Measurements from ENCODE around the gene ATP6V0E1.

The ATP6V0E1 gene

DNA sequence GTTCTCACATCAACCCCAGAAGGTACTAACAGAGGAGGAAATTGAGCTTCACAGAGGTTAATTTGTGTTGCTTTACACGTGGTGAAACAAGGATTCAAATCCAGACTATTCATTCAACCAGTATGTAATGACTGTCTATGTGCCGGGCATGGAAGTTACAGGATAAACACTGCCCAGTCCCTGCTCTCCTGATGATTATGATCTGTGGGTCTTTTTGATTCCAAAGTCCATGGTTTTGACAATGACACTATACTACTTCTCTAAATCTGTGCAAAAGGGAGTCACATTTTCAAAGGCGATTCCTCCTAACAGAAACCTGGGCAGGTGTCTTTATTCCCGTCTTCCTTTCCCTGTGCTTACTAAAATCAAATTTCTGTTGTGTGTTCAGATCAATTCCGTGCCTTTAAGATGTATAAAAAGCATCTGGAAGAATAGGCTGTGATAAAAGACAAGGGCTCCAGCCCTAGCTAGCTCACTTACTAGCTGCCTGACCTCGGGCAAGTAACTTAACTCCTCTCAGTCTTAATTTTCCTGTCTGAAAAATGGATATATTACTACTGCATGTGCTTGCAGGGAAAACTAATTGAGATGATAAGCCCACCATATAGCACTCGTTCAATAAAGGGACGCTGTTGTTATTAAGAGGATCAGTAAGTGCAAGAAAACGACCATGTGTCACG lies 71.6 kb downstream of the ATP6V0E1 start:
- H3K4me3 ChIP-seq (replicated peaks; ENCODE audit: insufficient read depth, low read length), result peak overlapping the region; percentile 99
- H3K27ac ChIP-seq (replicated peaks), result no peak overlapping the region
- TF ChIP-seq POLR2AphosphoS5 (IDR thresholded peaks at IDR 0.05; ENCODE audit: low read depth), result no peak
- TF ChIP-seq SPI1 (IDR thresholded peaks at IDR 0.05; ENCODE audit: borderline replicate concordance, low read depth), result no peak
- no peak for TF ChIP-seq GABPA (IDR thresholded peaks at IDR 0.05; ENCODE audit: low read depth)
- TF ChIP-seq, protein P1, sequence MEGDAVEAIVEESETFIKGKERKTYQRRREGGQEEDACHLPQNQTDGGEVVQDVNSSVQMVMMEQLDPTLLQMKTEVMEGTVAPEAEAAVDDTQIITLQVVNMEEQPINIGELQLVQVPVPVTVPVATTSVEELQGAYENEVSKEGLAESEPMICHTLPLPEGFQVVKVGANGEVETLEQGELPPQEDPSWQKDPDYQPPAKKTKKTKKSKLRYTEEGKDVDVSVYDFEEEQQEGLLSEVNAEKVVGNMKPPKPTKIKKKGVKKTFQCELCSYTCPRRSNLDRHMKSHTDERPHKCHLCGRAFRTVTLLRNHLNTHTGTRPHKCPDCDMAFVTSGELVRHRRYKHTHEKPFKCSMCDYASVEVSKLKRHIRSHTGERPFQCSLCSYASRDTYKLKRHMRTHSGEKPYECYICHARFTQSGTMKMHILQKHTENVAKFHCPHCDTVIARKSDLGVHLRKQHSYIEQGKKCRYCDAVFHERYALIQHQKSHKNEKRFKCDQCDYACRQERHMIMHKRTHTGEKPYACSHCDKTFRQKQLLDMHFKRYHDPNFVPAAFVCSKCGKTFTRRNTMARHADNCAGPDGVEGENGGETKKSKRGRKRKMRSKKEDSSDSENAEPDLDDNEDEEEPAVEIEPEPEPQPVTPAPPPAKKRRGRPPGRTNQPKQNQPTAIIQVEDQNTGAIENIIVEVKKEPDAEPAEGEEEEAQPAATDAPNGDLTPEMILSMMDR (IDR thresholded peaks at IDR 0.05; ENCODE audit: insufficient read depth, low read length), result no peak
- TF ChIP-seq, protein P2, sequence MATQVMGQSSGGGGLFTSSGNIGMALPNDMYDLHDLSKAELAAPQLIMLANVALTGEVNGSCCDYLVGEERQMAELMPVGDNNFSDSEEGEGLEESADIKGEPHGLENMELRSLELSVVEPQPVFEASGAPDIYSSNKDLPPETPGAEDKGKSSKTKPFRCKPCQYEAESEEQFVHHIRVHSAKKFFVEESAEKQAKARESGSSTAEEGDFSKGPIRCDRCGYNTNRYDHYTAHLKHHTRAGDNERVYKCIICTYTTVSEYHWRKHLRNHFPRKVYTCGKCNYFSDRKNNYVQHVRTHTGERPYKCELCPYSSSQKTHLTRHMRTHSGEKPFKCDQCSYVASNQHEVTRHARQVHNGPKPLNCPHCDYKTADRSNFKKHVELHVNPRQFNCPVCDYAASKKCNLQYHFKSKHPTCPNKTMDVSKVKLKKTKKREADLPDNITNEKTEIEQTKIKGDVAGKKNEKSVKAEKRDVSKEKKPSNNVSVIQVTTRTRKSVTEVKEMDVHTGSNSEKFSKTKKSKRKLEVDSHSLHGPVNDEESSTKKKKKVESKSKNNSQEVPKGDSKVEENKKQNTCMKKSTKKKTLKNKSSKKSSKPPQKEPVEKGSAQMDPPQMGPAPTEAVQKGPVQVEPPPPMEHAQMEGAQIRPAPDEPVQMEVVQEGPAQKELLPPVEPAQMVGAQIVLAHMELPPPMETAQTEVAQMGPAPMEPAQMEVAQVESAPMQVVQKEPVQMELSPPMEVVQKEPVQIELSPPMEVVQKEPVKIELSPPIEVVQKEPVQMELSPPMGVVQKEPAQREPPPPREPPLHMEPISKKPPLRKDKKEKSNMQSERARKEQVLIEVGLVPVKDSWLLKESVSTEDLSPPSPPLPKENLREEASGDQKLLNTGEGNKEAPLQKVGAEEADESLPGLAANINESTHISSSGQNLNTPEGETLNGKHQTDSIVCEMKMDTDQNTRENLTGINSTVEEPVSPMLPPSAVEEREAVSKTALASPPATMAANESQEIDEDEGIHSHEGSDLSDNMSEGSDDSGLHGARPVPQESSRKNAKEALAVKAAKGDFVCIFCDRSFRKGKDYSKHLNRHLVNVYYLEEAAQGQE (IDR thresholded peaks at IDR 0.05; ENCODE audit: insufficient replicate concordance, low read depth), result no peak
- no peak for DNase-seq (ENCODE audit: low read depth in 1 of 2, low spot score in 1 of 2)
- no peaks in the 10 kb centered on the region for H3K27me3 ChIP-seq (ENCODE audit: insufficient read depth, poor library complexity, severe bottlenecking)

DNA sequence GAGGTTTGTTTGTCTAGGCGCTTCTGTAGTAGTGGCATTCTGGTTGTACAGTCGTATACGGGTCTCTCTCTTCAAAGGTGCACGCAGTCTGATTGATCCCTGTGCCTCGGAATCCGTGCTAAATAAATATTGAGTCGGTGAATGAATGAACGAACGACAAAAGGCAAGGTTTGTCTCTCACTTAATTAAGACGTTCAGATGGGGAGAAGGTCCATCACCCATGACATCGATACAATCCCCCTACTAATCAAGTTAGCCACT lies 72.1 kb downstream of the ATP6V0E1 start:
- H3K27ac ChIP-seq (replicated peaks), result no peak overlapping the region
- TF ChIP-seq SPI1 (IDR thresholded peaks at IDR 0.05; ENCODE audit: borderline replicate concordance, low read depth) (no peak), POLR2AphosphoS5 (IDR thresholded peaks at IDR 0.05; ENCODE audit: low read depth) (no peak), GABPA (IDR thresholded peaks at IDR 0.05; ENCODE audit: low read depth) (no peak)
- TF ChIP-seq, protein P1 (IDR thresholded peaks at IDR 0.05; ENCODE audit: insufficient read depth, low read length), result no peak
- TF ChIP-seq, protein P2 (IDR thresholded peaks at IDR 0.05; ENCODE audit: insufficient replicate concordance, low read depth), result no peak
- H3K27me3 ChIP-seq (ENCODE audit: insufficient read depth, poor library complexity, severe bottlenecking), result no peaks in the 10 kb centered on the region
- no peak for DNase-seq (ENCODE audit: low read depth in 1 of 2, low spot score in 1 of 2)
- H3K4me3 ChIP-seq (replicated peaks; ENCODE audit: insufficient read depth, low read length), result peak overlapping the region; percentile 99

DNA sequence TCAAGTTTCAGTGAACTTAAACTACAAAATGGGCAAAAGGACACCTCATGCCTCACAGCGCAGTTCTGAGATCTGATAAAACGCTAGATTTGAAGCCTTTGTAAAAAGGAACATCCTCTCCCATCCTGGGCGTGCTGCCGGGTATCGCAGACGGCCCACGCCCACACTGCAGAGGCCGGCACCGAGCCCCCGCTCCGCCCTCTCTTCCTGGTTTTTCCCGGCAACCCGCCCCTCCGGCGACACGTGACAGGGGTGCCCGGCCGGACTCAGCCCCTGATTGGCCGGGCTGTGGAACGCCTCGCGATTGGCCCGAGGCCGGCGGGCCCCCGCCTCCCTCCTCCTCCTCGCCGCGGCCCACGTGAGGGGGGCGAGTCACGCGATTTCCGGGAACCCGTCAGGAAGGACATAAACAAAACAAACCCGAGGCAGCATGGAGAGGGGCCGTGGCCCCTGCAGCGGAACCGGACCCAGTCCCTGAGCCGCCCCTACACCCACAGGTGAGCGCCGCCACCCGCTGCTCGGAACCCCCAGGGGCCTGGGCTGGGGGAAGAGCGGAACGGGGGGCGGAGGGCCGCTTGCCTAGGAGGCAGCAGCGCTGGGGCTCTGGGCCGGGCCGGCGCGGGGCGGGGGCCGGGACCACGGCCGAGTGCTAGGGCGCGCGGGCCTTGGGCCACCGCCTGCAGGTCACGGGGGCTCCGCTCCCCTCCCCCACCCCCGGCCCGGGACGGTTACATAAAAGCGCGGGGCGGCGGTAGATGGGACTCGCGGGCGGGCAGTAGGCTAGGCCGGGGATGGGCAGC lies 72.6 kb downstream of the ATP6V0E1 start, which contains the start of gene CREBRF:
Gene CREBRF (plus strand): TSS at position 370 of the 800 bp plus-strand sequence. CDS start 24,424 bp downstream, outside the sequence.
- peak within 1 kb of the TSS; percentile 99 for H3K4me3 ChIP-seq (replicated peaks; ENCODE audit: insufficient read depth, low read length)
- H3K27me3 ChIP-seq (ENCODE audit: insufficient read depth, poor library complexity, severe bottlenecking), result no peaks in the 10 kb centered on the region
- DNase-seq (ENCODE audit: low read depth in 1 of 2, low spot score in 1 of 2), result peak; percentile 86 to 97
- H3K27ac ChIP-seq (replicated peaks), result peak within 1 kb of the TSS; percentile 58
- no peak for TF ChIP-seq POLR2AphosphoS5 (IDR thresholded peaks at IDR 0.05; ENCODE audit: low read depth)
- TF ChIP-seq, protein P1 (IDR thresholded peaks at IDR 0.05; ENCODE audit: insufficient read depth, low read length), result no peak
- TF ChIP-seq GABPA (IDR thresholded peaks at IDR 0.05; ENCODE audit: low read depth), result no peak
- no peak for TF ChIP-seq SPI1 (IDR thresholded peaks at IDR 0.05; ENCODE audit: borderline replicate concordance, low read depth)
- TF ChIP-seq, protein P2 (IDR thresholded peaks at IDR 0.05; ENCODE audit: insufficient replicate concordance, low read depth), result no peak

All from HL-60 (cell line).